Measurements from ENCODE around the gene ANGPTL8.

DNA sequence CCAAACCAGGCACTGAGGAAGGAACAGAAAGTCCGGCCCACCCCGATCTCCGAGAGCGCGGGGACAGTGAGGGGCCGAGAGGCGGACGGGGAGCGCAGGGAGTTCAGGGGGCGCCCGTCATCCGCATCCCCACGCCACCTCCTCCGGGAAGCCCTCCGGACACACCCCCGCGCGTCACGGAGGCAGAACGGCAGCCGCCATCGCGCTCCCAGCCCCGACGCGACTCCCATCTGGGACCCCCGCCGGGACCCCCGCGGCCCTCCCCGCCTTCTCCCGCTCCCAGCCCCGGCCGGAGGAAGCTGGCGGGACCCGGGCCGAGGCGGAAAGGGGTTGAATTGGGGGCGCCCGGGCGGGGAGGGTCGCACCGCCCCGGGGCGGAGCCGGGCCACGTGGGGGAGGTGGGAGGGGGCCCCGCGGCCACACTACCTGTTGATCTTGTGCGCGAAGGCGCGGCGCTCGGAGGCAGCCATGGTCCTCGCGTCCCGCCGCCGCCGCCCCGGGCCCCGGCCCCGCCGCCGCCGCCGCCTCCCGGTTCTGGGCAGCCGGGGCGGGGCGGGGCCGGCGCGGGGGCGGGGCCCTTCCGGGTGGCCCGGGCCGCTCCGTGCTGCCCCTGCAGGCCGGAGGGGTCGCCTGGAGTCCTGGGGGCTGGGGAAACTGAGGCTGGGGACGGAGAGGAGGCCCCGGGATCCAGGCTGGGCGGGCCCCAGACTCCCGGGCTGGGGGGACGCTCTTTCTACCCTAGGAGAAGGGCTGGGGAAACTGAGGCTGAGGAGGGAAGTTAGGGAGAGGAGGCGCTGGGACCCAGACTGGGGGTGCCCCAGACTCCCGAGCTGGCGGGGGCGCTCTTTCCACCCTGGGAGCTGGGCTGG lies 22.8 kb downstream of the ANGPTL8 start, which contains the start of gene DOCK6:
- TF ChIP-seq, protein P1, sequence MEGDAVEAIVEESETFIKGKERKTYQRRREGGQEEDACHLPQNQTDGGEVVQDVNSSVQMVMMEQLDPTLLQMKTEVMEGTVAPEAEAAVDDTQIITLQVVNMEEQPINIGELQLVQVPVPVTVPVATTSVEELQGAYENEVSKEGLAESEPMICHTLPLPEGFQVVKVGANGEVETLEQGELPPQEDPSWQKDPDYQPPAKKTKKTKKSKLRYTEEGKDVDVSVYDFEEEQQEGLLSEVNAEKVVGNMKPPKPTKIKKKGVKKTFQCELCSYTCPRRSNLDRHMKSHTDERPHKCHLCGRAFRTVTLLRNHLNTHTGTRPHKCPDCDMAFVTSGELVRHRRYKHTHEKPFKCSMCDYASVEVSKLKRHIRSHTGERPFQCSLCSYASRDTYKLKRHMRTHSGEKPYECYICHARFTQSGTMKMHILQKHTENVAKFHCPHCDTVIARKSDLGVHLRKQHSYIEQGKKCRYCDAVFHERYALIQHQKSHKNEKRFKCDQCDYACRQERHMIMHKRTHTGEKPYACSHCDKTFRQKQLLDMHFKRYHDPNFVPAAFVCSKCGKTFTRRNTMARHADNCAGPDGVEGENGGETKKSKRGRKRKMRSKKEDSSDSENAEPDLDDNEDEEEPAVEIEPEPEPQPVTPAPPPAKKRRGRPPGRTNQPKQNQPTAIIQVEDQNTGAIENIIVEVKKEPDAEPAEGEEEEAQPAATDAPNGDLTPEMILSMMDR (conservative IDR thresholded peaks at IDR 0.05; ENCODE audit: low read depth, low read length), result peak; percentile 38
- TF ChIP-seq POLR2A (IDR thresholded peaks at IDR 0.05; ENCODE audit: low read depth, low read length) (no peak), CEBPB (IDR thresholded peaks at IDR 0.05; ENCODE audit: low read depth, low read length) (no peak), NFE2L2 (IDR thresholded peaks at IDR 0.05; ENCODE audit: low read depth, low read length) (no peak)

Data from IMR-90 (cell line).